HS-27A (cell line): ENCODE results near the gene LGALS3.

Source experiments
- DNase-seq: peaks from one replicate; pipeline ENCODE4 v3.0.0-alpha.2; 2012; ENCODE audit warnings: low read depth, missing footprints

Gene LGALS3

DNA sequence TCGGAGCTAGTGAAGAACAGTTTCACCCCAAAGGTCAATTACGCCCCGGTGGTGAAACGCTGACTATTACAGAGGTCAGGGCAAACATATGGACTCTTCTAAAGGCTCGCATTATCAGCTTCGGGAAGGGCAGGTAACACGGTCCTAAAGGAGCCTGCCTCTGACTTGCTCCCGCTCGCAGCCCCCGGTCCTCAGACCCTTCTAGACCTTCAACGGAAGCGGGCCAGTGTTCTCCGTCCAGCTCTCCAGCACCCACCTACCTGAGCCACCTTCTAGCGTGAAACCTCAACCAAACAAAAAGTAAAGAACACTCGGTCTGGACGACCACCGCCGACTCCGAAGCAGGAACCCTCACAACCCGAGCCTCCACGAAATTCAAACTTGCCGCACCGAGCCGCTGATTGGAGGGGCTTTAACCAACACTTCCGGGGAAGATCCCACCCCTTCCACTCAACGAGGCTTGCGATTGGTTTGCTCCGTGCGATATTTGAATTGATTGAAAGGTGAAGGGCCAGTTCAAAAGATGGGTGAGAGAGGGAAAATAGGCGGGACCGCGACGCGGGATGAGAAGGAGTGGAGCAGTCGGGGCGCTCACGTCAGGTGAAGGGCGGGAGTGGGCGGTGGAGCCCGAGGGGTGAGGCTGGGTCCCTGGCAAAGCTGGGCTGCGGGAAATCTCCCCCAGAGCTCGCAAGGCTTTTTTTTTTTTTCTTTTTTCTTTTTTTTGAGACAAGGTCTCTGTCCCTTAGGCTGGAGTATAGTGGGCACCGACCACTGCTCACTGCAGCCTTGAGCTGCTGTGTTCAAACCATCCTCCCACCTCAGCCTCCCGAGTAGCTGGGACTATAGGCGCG, 62.4 kb downstream of the LGALS3 start, which contains the start of gene DLGAP5:
TSS of gene DLGAP5 (minus strand) at position 383 of the 851 bp plus-strand sequence. CDS start 2,406 bp downstream, outside the sequence.
- peak; percentile 93 for DNase-seq

DNA sequence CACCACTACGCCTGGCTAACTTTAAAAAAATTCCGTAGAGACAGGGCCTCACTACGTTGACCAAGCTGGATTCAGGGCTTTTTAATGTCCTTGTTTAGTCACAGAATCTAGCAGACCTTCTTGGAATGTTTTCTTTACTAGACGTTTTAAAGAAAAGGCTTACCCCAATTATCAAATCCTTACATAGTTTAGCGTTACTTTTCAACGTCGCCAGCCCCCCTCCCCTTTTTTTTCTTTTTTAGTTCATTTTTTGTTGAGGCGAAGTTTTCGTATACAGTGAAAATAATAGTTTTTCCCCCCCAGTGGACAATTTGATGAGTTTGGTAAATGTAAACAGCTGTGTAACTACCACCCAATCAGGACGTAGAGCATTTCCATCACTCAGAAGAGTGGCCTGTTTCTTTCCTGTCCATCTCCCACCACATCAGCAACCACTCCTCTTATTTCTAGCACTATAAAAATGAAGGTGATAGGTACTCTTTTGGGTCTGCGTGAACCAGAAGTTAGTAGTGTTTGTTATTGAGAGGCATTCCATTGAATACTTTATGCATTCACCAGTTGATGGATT, 63.1 kb downstream of the LGALS3 start:
- DNase-seq, result no peak

DNA sequence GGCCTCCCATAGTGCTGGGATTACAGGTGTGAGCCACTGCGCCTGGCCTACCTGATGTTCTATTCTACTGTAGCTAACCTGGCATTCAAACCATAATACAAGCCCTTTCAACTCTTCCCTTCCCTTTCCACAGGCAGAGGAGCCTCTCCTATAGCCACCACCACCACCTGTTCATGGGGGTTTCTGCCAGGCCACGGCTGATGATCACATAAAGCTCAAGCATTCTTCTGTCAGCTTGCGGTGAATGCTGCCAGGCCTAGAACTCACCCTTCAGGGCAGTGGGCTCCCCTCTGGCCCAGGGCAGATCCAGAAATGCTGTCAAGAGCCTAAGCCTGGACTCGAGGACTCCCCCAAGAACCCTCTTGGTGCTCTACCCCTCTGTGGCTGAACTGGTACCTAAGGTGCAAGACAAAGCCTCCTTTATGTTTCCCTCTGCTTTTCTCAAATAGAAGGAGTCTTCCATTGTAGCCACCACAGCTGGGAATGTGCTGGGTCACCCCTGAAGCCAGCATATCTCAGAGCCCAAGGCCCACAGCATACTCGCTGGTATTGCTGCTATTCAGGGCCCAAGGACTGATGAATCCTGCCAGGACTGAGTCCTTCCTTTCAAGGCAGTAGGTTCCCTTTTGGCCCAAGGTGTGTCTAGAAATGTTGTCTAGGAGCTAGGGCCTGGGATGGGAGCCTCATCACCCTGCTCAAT, 65.8 kb downstream of the LGALS3 start:
- DNase-seq, result no peak
